SW 1271 (cell line): ENCODE results near the gene ZNF827.

Experiments used
- DNase-seq, 2 experiments: peaks; one replicate each; lab custom pipeline; 2025; lab: John Stamatoyannopoulos, UW

The ZNF827 gene

DNA sequence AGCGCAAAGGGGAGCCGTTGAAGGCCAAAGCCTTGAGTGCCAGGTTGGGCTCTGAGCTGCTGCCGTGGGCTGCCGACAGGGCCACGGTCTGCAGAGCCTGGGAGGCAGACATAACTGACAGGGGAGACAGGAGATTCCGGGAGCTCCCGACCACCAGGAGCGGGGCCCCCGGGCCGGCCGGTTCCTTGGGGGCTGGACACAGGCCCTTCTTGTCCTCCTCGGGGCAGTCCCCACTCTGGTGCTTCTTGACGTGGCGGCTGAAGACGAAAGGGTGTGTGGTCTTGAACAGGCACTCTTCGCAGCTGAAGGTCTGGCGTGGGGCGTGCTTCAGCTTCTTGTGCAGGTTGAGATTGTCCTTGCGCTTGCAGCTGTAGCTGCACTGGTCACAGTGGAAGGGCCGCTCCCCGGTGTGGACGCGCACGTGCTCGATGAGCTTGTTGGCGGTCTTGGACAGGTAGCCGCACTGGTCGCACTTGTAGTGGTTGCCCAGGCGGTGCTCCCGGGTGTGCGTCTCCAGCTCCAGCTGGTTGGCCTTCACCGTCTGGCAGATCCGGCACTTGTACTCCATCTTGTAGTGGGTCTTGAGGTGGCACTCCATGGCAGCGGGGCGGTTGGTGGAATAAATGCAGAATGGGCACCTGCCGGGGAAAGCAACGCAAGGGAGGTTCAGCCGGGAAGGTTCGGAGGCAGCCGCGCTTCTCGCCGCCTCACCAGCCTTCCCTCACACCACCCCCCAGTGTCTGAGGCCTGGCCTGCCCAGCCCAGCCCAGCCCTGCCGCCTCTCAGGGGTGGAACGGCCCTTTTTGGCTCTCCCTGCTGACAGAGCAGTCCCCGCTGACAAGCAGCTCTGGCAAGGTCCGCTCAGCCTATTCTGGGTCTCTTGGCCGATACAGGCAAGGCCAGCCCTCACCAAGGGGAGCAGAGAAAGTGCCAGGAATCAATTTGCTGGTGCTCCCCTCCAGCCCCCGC, 177.4 kb downstream of the ZNF827 start:
- DNase-seq: no peak

DNA sequence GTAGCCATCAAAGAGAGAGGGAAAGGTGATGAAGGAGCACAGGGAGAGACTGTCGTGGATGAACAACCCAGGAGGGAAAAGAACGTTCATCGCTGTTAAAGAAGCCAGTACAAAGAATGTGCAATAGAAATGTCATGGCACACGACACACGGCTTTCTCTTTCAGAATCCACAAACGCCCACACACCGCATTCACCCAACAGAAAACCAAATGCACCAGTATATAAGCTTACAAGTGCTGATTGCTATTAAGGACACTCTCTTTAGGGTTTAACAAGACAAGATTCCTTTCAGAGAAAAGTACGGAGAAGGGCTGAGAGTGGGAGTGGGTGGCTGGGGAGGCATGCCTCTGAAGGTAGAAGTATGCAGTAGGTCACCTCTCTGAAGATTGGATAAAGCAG, 178.4 kb downstream of the ZNF827 start:
- no peak for DNase-seq

DNA sequence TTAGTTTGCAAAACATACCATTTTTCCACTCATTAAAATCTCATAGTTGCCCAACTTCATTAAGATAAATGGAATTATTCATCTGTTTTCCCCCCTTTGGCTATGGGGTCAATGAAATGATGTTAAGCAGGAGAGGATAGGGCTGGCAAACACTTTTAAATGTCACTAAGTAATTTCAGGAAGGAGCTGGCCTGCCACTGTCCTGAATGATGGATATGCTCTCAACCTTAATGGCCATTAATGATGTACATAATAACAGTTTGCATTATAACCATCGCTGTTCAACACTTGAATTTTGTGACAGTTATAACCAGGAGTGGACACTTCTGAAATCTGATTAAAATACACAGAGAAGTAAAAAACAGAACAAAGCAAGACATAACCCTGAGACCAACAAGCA, 181.4 kb downstream of the ZNF827 start:
- no peak for DNase-seq

DNA sequence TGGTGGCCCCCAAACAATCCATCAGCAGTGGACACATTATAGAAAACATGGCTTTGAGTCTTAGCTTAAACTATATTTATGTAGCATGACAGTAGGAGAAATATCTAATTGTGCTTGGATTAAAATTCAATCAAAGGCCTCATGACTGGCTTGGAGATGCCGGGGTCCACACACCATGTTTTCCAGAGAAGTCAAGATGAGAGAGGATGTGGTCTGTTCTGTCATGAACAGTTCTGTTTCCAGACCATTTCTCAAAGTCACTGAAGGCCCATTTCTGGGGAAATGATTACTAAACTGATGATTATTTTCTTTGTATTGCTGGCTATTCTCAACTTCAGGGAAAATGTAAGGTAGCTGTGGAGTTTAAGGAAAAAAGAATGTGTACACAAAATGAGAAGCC, 182.4 kb downstream of the ZNF827 start:
- DNase-seq: no peak

DNA sequence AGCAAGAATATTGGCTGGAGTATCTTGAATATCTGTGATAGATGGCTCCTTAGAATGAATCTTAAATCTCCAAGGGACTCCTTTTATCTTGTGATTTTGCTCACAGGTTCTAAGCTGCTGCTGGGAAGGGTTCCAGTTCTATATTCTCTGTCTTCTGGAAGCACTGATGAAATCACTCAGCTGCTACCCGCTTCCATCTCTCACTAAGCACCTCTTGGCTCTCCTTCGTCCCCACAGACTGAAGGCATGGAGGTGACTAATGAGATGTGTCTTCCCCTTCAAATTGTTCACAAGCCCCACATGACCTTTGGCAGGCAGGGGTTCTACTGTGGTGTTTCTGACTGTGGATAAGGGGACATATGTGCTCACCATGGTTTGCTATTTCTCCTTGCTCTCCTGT, 182.8 kb downstream of the ZNF827 start:
- no peak for DNase-seq

DNA sequence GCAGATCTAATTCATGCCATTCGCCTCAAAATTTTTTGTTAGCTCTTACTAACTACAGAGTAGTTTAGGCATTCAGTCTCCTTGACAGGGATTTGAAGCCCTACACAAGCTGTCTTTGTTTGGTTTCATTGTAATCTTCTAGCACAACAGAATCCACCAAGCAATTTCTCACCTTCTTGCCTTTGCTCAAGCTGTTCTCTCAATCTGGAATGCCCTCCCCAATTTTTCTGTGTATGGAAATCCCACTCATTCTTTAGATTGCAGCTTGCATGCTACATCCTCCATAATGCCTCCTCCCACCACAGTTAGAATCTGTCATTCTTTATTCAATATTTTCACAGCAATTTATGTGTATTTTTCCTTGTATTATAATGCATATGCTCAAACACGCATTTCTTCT, 195.0 kb downstream of the ZNF827 start:
- DNase-seq: no peak

DNA sequence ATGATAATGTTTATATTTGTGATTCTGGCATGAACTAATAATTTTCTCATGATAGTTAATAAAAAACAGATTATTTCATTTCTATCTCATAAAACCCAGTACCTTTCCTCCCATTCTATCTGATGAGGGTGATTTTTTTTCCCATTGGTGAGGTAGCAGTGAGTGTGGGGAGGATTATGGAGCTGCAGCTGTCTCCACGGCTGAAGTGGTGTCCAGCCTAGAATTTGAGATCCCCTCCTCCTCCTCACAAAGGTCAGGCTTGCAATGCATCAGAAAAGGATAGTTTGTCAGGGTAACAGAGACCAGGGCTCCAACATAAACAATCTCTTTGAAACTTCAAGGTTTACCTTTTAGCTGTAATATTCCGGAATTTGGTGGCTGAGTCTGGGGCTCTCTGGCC, 197.8 kb downstream of the ZNF827 start:
- DNase-seq: no peak

DNA sequence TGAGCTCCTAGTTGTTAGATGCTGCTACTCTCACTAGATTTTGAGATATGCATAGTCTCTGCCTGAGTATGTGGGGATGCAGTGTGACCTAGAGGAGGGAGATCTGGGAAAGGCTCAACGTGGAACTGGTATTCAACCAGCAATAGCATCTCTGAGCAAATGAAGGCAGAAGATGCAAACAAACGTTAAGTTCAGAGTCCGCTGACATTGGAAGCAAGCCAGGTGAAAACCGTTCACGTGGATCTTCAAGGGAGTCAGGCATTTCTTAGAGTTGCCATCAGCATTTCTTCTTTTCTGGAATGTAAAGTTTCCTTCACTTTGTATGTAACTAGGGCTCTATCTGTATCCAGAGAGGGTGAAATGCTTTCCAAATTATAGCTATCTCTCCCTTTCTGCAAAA, 198.8 kb downstream of the ZNF827 start:
- DNase-seq: no peak

DNA sequence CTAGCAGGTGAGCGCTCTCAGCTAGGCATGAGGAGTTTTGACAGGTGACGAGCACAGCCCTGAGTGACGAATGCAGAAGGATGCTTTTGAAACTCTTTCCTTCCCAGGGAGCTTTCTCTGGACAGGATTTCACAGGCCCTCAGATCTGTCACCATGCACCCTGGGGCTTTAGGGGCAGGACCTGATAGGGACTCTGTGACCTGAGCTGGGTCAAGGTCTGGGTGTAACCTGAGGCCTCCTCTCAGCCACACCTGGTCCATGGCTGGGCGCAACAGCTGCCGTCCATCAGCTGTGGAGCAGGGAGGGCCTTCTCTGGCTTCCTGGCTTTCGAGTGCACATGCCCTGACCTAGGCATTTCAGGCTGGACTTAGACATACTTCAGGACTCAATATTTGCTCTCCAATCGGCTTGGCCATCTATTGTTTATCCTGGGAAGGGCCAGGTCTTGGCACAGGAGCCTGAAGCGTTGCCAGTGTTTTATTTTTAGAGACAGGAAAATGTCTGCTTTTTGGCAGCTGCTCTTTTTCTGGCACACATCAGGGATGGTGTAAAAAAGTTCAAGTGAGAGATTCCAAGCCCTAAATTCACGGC, 202.3 kb downstream of the ZNF827 start:
- no peak for DNase-seq

DNA sequence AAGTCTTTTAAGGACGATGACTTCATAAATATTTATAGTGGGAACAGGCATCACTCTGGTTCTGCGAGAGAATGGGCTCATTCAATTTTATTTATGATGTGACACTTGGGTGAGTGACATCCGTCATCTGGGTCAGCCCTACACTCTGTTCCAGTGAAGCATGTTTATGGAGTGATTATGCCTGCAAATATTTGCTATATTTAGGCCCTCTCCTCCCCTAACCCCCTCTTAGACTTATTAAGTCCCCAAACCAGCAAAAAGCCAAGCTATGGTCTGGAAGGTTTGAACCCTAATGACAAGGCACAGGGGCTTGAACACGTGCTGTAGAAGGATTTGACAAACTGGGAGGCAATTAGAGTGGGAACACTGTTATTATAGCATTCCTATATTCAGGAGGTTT, 202.8 kb downstream of the ZNF827 start:
- no peak for DNase-seq

DNA sequence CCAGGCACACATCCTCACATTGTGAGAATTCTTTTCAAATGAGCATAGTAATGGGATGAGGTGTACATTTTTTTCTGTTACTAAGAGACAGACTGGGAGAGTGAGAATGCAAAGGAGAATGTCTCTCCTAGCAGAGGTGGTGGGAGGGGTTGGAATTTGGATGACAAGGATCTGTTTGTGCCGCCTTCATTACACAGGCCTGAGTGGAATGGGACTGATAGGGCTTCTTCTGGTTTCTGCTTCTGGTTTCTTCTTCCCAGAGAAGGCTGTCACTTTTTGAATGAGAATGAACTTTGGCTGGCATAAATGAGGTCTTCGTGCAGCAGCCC, 203.3 kb downstream of the ZNF827 start:
- peak; percentile 47 to 85 for DNase-seq

DNA sequence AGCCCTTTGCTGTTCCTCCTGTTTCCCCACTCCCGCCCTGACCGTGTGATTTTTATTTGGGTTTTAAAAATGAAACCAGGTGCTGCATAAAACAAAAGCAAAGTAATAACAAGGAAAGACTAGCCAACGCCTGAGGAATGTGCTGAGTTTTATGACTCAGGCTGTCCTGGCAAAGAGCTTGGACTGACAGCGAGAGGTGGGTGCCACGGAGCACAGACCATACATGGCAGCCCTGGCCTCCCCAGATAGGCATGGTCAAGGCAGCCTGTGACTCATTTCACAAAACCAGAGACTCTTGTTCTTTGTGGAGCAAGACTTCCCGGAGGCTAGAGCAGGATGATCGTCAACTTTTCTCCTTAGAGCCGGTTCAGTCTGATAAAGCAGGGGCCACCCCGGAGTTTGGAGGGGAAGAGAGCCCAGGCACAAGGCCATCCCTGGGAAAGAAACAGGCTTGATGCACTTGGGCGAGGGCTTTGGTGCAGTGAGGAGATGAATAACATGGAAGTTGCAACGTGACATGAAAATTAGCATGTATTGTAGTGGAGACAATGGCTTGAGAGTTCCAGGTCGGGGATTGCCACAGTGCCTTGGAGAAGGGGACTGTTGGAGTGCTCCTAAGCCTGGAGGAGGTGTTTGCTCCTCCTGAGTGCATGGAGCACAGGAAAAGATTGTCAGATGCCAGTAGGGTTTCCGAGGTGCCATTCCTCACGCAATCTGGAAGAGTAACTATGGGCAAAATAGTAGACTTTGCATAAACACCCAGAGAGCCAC, 203.9 kb downstream of the ZNF827 start:
- DNase-seq: peak; percentile 39 to 59

DNA sequence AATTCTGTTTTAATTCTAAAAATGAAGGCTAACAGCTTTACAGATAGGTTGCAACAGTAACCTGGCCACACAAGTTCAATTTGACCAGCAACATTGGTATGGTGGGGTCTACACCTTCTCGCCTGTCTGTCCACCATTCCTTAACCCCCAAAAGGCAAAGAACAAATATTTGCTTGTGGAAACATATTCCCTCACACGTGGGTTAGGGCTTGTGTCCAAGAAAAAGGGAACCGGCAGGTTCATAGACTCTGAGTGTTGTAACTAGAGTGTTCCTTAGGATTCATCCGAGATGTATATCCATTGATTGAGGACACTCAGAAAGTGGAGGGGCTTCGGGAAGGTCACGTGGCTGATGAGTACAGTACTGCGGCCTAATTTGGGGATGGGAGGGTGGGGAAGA, 204.6 kb downstream of the ZNF827 start:
- peak in 1 of 2 experiments; percentile 19 for DNase-seq

DNA sequence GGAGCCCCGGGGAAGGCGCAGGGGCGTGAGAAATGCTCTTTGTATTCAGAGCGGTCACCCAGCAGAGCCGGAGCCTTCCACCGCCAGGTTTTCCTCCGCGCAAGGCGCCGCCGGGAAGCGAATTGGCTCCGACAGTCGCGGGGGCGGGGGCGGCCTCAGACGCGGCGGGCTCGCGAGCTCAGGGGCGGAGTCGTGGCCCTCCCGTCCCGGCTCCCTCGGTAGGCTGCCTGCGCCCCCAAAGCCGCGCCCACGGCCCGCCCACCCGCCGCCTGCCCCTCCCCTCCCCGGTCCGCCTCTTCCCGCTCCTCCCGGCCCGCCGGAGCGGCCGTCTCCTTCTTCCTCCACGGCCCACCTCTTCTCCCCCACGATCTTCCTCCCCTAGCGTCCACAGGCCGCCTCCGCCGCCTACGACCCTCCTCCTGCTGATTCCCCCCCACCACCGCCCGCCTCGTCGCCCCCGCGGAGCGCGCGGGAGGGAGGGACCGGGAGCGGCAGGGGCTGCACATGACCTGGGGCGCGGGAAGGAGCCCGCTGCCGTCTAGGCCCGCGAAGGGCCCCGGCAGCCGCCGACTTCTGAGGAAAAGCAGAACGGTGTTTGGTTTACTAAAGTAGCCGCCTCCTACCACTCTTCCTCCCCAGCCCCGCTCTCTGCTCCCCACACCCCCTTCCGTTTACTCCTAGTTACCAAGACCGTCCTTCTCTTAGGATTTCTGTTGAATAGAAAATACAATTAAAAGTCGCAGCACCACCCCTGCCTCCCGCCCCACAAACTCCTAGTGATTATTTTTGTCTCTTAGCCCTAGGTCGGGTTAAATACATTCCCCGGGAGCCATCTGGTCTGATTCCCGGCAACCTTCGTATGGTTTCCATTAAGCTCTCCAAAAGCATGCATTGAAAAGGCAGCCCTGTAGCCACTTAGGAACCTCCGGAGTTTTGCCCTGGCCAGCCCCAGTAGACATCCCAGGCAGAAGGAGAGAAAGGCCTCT, 205.4 kb downstream of the ZNF827 start:
- peak; percentile 24 to 81 for DNase-seq

DNA sequence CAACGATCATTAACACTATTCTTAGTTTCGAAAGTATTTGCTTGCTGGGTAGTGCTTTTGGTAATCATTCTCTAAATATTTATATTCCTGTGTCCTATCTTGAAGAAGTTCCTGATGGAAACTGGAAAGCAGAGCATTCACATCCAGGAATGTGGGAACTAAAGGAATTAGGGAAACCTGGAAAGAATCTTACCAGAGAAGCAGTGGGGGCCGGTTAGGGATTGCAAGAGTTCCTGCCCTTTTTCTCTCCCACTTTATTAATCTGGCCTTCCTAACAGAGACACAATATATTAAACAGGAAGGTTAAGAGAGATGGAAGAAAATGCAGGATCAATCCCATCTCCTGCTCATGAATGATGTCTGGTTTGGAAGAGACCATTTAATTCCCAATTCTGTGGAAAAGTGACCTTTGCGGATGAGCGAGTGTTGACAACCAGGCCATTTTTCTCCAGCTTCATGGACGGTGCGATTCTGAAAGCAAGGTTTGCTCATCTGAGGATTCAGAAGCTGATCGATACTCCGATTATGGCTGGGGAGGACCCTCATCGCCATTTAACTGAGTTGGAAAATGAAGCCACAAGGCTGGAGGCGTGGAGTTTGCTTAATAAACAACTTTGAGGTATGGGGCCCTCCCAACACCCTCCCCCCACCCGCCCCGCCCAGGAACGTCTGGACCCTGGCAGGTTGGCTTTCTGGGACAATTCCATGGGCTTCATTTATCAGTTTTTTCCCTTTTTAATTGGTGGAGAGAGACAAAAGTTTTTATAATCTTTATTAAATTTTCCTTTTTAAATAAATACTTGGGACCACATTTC, 206.4 kb downstream of the ZNF827 start:
- no peak for DNase-seq

DNA sequence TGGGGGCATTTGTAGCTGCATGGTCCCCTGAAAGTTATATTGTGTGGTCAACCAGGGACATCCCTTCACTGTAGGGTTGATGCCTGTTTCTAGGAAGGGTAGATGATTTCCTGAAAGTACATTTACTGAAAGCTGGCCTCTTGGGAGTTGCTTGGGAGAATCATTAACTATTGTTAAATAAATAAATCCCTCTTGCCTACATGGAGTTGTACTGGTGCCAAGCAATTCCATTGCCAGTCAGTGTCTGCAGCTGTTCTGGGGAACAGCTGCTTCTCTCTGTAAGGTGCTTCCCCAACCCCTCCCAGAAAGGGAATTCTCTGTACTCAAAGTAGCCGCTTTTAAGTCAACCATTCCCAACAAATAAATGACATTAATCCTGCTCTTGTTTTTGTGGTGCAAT, 207.6 kb downstream of the ZNF827 start:
- DNase-seq: no peak

DNA sequence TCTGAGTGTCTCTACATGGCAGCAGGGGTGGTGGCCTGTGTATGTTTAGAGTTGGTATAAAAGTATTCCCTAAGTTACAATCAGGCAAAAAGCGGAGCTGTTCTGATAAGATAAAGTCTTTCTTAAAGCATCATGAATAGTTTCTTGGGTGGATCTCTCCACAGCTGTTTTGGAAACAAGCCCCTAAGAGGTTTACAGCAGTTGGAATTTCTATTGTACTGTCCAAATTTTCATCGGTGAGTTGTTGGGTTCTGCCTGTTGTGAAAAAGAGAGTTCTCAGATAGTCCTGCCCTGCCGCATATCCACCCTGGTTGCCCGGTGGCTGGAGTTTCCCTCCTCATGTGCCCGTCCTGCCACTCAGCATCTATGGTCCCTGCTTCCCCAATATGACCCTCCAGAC, 208.6 kb downstream of the ZNF827 start:
- DNase-seq: no peak

DNA sequence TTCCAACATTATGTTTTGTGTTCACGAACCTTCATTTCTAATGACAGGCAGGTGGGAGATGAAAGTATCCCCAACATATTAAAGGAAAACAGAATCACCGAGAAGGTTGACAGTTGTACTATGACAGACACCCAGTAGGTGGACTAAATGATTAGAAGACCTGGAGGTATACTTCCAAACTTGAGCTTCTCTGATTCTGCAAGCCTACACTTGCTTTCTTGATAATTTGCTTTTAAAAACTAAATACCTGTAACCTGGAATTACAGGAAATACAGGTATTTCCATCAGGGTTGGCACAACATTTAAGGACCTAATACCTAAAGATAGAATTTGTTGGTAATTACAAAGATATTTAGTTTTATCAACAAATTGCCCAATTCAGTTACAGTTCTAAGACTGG, 215.3 kb downstream of the ZNF827 start:
- DNase-seq: no peak

DNA sequence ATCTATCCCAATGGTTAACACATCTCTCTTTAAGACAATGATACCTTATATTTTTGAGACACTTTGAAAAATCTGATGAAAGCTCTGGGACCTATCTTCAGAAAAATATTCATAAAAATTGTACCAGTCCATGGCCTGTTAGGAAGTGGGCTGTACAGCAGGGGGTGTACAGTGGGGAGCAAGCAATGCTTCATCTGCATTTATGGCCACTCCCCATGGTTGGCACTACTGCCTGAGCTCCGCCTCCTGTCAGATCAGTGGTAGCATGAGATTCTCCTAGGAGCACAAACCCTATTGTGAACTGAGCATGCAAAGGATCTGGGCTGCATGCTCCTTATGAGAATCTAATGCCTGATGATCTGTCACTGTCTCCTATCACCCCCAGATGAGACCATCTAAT, 216.1 kb downstream of the ZNF827 start:
- DNase-seq: peak in 1 of 2 experiments; percentile 16

DNA sequence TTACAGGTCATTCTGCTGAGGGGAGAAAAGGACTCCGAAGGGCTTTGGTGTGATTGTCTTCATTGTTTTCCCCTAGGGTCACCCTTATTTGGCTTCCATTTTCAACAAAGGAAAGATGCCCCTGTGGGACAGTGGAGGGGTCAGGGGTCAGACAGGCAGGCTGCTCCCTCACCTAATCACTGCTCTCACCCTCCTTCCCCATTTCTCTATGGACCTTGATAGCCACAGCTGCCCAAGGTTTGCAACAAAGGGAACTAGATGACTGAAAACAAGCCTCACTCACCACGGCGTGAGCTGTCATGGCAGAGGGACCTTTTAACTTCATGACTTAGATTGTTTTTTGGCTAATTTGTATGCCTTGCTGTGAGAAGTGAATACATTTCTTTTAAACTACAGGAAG, 218.0 kb downstream of the ZNF827 start:
- no peak for DNase-seq
